ENCODE measurements around the gene PRRT4. TPM values are rescaled to one million over a fixed set of nuclear protein-coding genes. Genes with fewer than 3 reads are reported as not detected.

The PRRT4 gene
- total and polyA plus RNA-seq, 2 of the 13 experiments (the other 11 are each of a cell fraction or from before 2014, with no cell fraction given): not detected

DNA sequence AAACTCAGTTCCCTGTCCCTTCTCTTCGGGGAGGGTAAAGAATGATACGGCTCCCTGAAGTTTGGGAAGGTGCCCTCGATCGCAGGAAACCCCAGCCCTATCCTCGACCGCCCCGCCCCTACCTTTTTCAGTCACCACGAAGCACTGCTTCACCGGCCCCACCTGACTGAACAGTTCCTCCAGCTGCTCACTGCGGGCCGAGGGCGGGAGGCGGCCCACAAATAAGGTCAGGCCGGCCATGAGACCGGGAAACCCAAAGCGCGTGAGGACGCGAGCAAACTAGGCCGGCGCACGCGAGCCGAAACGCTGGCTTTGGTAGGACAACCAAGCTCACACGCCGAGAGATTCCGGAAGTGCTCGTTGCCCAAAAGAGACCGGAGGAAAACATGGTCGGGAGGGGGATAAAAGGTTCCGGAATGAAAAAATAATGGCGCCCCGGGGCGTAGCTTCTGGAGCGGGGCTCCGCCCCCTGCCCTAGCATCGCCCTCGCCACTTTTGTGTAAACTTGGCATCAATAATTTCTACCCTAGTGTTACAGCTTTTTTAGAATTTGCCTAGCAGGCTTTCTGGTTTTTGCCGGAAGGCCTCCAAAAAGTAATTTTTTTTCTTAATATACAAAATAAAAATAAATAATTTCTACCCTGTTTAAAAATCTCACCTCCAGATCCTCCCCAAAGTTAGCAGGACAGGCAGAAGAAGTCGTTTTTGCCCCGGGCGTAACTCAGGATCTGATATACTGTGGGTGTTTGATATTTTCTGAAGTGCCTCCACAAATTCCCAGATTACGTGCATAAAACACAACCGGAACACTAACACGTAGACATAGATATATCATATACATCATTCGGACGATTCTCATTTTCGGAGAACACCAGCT is 17.7 kb downstream of the PRRT4 start, which contains the start of gene RBM28 (continued):
- peak; percentile 99 for TF ChIP-seq NFAT5 (CRISPR knock-in tag; IDR thresholded peaks at IDR 0.05)
- TF ChIP-seq HMG20B (CRISPR knock-in tag; conservative IDR thresholded peaks at IDR 0.05): peak; percentile 77; the same call in 1 of the 2 replicates
- 0 out of 2 replicates have a peak, but pooled peaks have one; percentile 37 for TF ChIP-seq FOSL1 (CRISPR knock-in tag; IDR thresholded peaks at IDR 0.05; ENCODE audit: borderline replicate concordance)
- peak; percentile 99 for TF ChIP-seq ZNF772 (CRISPR knock-in tag; IDR thresholded peaks at IDR 0.05)
- TF ChIP-seq TARDBP (CRISPR knock-in tag; IDR thresholded peaks at IDR 0.05): peak; percentile 95
- TF ChIP-seq, protein P1, sequence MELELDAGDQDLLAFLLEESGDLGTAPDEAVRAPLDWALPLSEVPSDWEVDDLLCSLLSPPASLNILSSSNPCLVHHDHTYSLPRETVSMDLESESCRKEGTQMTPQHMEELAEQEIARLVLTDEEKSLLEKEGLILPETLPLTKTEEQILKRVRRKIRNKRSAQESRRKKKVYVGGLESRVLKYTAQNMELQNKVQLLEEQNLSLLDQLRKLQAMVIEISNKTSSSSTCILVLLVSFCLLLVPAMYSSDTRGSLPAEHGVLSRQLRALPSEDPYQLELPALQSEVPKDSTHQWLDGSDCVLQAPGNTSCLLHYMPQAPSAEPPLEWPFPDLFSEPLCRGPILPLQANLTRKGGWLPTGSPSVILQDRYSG (CRISPR knock-in tag; IDR thresholded peaks at IDR 0.05): peak; percentile 99
- TF ChIP-seq HCFC1 (IDR thresholded peaks at IDR 0.05; ENCODE audit: low read depth, low read length): peak; percentile 69
- no peak for TF ChIP-seq NBN (conservative IDR thresholded peaks at IDR 0.05)
- TF ChIP-seq ZNF382 (CRISPR knock-in tag; IDR thresholded peaks at IDR 0.05; ENCODE audit: borderline replicate concordance): no peak
- peak; percentile 39 for TF ChIP-seq SKI (IDR thresholded peaks at IDR 0.05; ENCODE audit: partially characterized antibody)
- TF ChIP-seq BRF2 (CRISPR knock-in tag; IDR thresholded peaks at IDR 0.05): peak; percentile 100
- TF ChIP-seq, protein P2, sequence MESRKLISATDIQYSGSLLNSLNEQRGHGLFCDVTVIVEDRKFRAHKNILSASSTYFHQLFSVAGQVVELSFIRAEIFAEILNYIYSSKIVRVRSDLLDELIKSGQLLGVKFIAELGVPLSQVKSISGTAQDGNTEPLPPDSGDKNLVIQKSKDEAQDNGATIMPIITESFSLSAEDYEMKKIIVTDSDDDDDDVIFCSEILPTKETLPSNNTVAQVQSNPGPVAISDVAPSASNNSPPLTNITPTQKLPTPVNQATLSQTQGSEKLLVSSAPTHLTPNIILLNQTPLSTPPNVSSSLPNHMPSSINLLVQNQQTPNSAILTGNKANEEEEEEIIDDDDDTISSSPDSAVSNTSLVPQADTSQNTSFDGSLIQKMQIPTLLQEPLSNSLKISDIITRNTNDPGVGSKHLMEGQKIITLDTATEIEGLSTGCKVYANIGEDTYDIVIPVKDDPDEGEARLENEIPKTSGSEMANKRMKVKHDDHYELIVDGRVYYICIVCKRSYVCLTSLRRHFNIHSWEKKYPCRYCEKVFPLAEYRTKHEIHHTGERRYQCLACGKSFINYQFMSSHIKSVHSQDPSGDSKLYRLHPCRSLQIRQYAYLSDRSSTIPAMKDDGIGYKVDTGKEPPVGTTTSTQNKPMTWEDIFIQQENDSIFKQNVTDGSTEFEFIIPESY (CRISPR knock-in tag; IDR thresholded peaks at IDR 0.05): peak; percentile 73
- peak; percentile 93 for TF ChIP-seq ZNF205 (CRISPR knock-in tag; IDR thresholded peaks at IDR 0.05)
- TF ChIP-seq ZFP82 (CRISPR knock-in tag; IDR thresholded peaks at IDR 0.05; ENCODE audit: borderline replicate concordance): peak; percentile 95
- TF ChIP-seq MEIS2 (CRISPR knock-in tag; IDR thresholded peaks at IDR 0.05): peak; percentile 75; the same call in 1 of the 2 replicates
- TF ChIP-seq NRL (CRISPR knock-in tag; IDR thresholded peaks at IDR 0.05; ENCODE audit: borderline replicate concordance): peak; percentile 99
- TF ChIP-seq ZMAT5 (CRISPR knock-in tag; IDR thresholded peaks at IDR 0.05; ENCODE audit: borderline replicate concordance, low read depth): no peak
- TF ChIP-seq PHB2 (IDR thresholded peaks at IDR 0.05; ENCODE audit: partially characterized antibody): no peak
- TF ChIP-seq CHD2 (IDR thresholded peaks at IDR 0.05; ENCODE audit: low read depth, low read length): no peak

Data from HepG2 (cell line).